CD14-positive monocyte (primary cell): ENCODE results near the gene DEPDC1. TPM values are rescaled to one million over a fixed set of nuclear protein-coding genes. Genes with fewer than 3 reads are reported as not detected.

Experiments used
- DNase-seq, 3 donors: peaks; one replicate each; pipeline ENCODE4 v3.0.0-alpha.2; 2011 to 2022
- H2AFZ ChIP-seq: 2 replicates; pipeline ENCODE4 v1.6.0; 2012; ENCODE audit warnings: mild to moderate bottlenecking, low read depth, low read length, inconsistent platforms; ENCODE audit not compliant: insufficient read depth, poor library complexity, severe bottlenecking
- H3K27ac ChIP-seq, 2 donors: 1 replicate in 1 of 2; 2 replicates in 1 of 2; pipeline ENCODE4 v1.5.1; 2012 to 2013; ENCODE audit warnings: low read length in 2 of 2, control low read depth in 1 of 2, inconsistent platforms in 1 of 2, low read depth in 1 of 2, mild to moderate bottlenecking in 1 of 2
- H3K27me3 ChIP-seq, 2 donors: one replicate each; pipeline versions ENCODE4 v1.6.0 to v1.6.1; 2011 to 2013; ENCODE audit warnings: low read length in 2 of 2; ENCODE audit not compliant: control insufficient read depth in 2 of 2, insufficient read depth in 2 of 2
- H3K36me3 ChIP-seq, 2 donors: replicated peaks in 1 of 2; 1 replicate in 1 of 2; 2 replicates in 1 of 2; pipeline versions ENCODE4 v1.5.1 to v1.6.1; 2012 to 2013; ENCODE audit warnings: low read length in 2 of 2, control low read depth in 1 of 2, inconsistent platforms in 1 of 2, mild to moderate bottlenecking in 1 of 2; ENCODE audit not compliant: insufficient read depth in 2 of 2, control insufficient read depth in 1 of 2
- H3K4me1 ChIP-seq, 2 donors: 1 replicate in 1 of 2; 2 replicates in 1 of 2; pipeline versions ENCODE4 v1.5.1 to v1.6.1; 2012 to 2013; ENCODE audit warnings: low read length in 2 of 2, control low read depth in 1 of 2, inconsistent platforms in 1 of 2, mild to moderate bottlenecking in 1 of 2, moderate library complexity in 1 of 2; ENCODE audit not compliant: insufficient read depth in 2 of 2, control insufficient read depth in 1 of 2
- H3K4me2 ChIP-seq: replicated peaks from 2 replicates; pipeline ENCODE3; 2012; ENCODE audit warnings: low read length, moderate library complexity, mild to moderate bottlenecking; ENCODE audit not compliant: poor library complexity, severe bottlenecking; ENCODE audit errors: extremely low read depth
- H3K4me3 ChIP-seq, 3 experiments: fragments of 200-600 bp in 1 of 3; sonication (generic) in 1 of 3; replicated peaks in 1 of 3; 1 replicate in 2 of 3; 2 replicates in 1 of 3; pipeline ENCODE4 v1.5.1; 2011 to 2013; ENCODE audit warnings: low read length in 3 of 3, mild to moderate bottlenecking in 3 of 3, control low read depth in 2 of 3, low read depth in 2 of 3, inconsistent platforms in 1 of 3, moderate library complexity in 1 of 3
- H3K79me2 ChIP-seq: 2 replicates; pipeline ENCODE4 v1.6.0; 2012; ENCODE audit warnings: mild to moderate bottlenecking, control low read depth, inconsistent platforms, low read length, moderate library complexity; ENCODE audit not compliant: insufficient read depth
- H3K9ac ChIP-seq: 2 replicates; pipeline ENCODE4 v1.6.0; 2017; ENCODE audit warnings: low read length, mild to moderate bottlenecking; ENCODE audit not compliant: insufficient read depth, poor library complexity, severe bottlenecking
- H3K9me3 ChIP-seq, 2 donors: replicated peaks in 1 of 2; 1 replicate in 1 of 2; 2 replicates in 1 of 2; pipeline versions ENCODE4 v1.5.1 to v1.6.1; 2012 to 2013; ENCODE audit warnings: low read length in 2 of 2, control low read depth in 1 of 2; ENCODE audit not compliant: control insufficient read depth in 1 of 2, insufficient read depth in 1 of 2
- H4K20me1 ChIP-seq: 2 replicates; pipeline ENCODE4 v1.6.0; 2012; ENCODE audit warnings: mild to moderate bottlenecking, low read length, control low read depth, moderate library complexity; ENCODE audit not compliant: insufficient read depth
- H3K27ac Mint-ChIP-seq, 7 donors: one replicate each; pipeline ENCODE4 v1.8.0; 2020; ENCODE audit warnings: mild to moderate bottlenecking in 7 of 7, mixed read lengths in 7 of 7, moderate library complexity in 6 of 7, inconsistent platforms in 2 of 7
- H3K27me3 Mint-ChIP-seq, 3 donors: one replicate each; pipeline ENCODE4 v1.8.0; 2021 to 2022; ENCODE audit warnings: low read depth in 3 of 3, mild to moderate bottlenecking in 3 of 3, mixed read lengths in 3 of 3, moderate library complexity in 3 of 3, inconsistent platforms in 1 of 3
- H3K36me3 Mint-ChIP-seq, 2 donors: one replicate each; pipeline ENCODE4 v1.8.0; 2020; ENCODE audit warnings: mixed read lengths in 2 of 2, inconsistent platforms in 1 of 2, mild to moderate bottlenecking in 1 of 2
- H3K4me1 Mint-ChIP-seq: one replicate; pipeline ENCODE4 v1.8.0; 2020; ENCODE audit warnings: mild to moderate bottlenecking, mixed read lengths
- H3K4me3 Mint-ChIP-seq, 2 donors: one replicate each; pipeline ENCODE4 v1.8.0; 2020; ENCODE audit warnings: mild to moderate bottlenecking in 2 of 2, mixed read lengths in 2 of 2, moderate library complexity in 1 of 2
- H3K9me3 Mint-ChIP-seq, 7 donors: one replicate each; pipeline ENCODE4 v1.8.0; 2020 to 2022; ENCODE audit warnings: mixed read lengths in 7 of 7, mild to moderate bottlenecking in 6 of 7, moderate library complexity in 6 of 7, inconsistent platforms in 2 of 7
- CTCF ChIP-seq: fragments of 200-600 bp; IDR thresholded peaks from one replicate; pipeline ENCODE4 v1.8.0; 2022; ENCODE audit warnings: antibody characterized with exemption, mild to moderate bottlenecking
- WGBS: methylation state at CpG from one replicate; pipeline ENCODE4 v1.1.5; 2013; ENCODE audit warnings: missing lambda C conversion rate; ENCODE audit not compliant: insufficient coverage; 5-methylcytosine and 5-hydroxymethylcytosine counted together
- intact Hi-C, 2 donors: fragments of 100-400 bp; cut with micrococcal nuclease; formaldehyde crosslinking; loops; one replicate each; pipeline versions ENCODE4 v1.15.0 to v1.15.1; 2023
- polyA plus RNA-seq, 3 donors: library from polyadenylated mRNA; depleted of rRNA in 1 of 3; unstranded in 2 of 3; stranded (reverse) in 1 of 3; fragments of 300-500 nt in 2 of 3; fragments of >200 nt in 1 of 3; fragmentation: Illumina TruSeq in 2 of 3; gene quantifications; 1 replicate in 2 of 3; 2 replicates in 1 of 3; pipeline ENCODE4 v1.2.3, GENCODE V29; 2012 to 2021
- small RNA-seq: library from RNA; depleted of rRNA; stranded (forward); fragments of <200 nt; gene quantifications from one replicate; pipeline ENCODE3, GENCODE V24; 2012; ENCODE audit warnings: low read depth; ENCODE audit not compliant: insufficient read length

DEPDC1 gene
- polyA plus RNA-seq, 3 donors: 0.04 to 0.24 TPM; not detected in 1

GRCh38 chr1:68426594-68426993, 70.3 kb downstream of the DEPDC1 start:
- no peaks in the 10 kb centered on the region for H4K20me1 ChIP-seq
- Mint-ChIP-seq H3K27ac (no peak overlapping the region), H3K9me3 (peaks cover 0 to 4% (median 3%) of the 10 kb centered on the region in 7 donors), H3K36me3 (no peaks in the 10 kb centered on the region), H3K27me3 (no peaks in the 10 kb centered on the region), H3K4me3 (no peak overlapping the region), H3K4me1 (peaks cover 22% of the 10 kb centered on the region)
- H2AFZ ChIP-seq: no peak overlapping the region
- H3K4me3 ChIP-seq: no peak overlapping the region
- intact Hi-C loops: no loop called here
- no peak for TF ChIP-seq CTCF
- no peaks in the 10 kb centered on the region for H3K27me3 ChIP-seq
- peaks cover 21 to 28% of the 10 kb centered on the region in 2 donors for H3K4me1 ChIP-seq
- H3K9me3 ChIP-seq: no peaks in the 10 kb centered on the region
- H3K27ac ChIP-seq: no peak overlapping the region
- H3K36me3 ChIP-seq: no peaks in the 10 kb centered on the region
- no peaks in the 10 kb centered on the region for H3K79me2 ChIP-seq
- DNase-seq: no peak
- WGBS: no CpG with 5 or more reads among the region's 2 CpGs
- no peak overlapping the region for H3K9ac ChIP-seq
- H3K4me2 ChIP-seq: no peak overlapping the region

Small RNA genes within 50 kb of the gene (small RNA-seq; reads per million reads assigned to genes)
- gene TXNP2: not detected

Other genes with a start within 250 kb of the DEPDC1 start
- not detected for gene RPE65, start 47.1 kb downstream of the DEPDC1 start, polyA plus RNA-seq